ENCODE data around the gene VEPH1. TPM values are rescaled to one million over a fixed set of nuclear protein-coding genes. Genes with fewer than 3 reads are reported as not detected.

VEPH1 gene
- total and polyA plus RNA-seq, 2 experiments from 2014 or later, result 36.8 to 44.0 TPM

- H3K4me3 ChIP-seq, result no peak overlapping the region
- H2AFZ ChIP-seq, result no peak overlapping the region
- no peak overlapping the region for H3K27ac ChIP-seq
- in situ Hi-C loops (cut with MboI), result no loop called here
- no peaks in the 10 kb centered on the region for H3K9me3 ChIP-seq (ENCODE audit: low read depth)
- no peaks in the 10 kb centered on the region for H3K4me1 ChIP-seq (ENCODE audit: insufficient read depth)
- no peaks in the 10 kb centered on the region for H3K27me3 ChIP-seq (replicated peaks; ENCODE audit: insufficient read depth)
- no peak overlapping the region for H3K4me2 ChIP-seq (ENCODE audit: unreplicated experiment)
- no peak overlapping the region for H3K9ac ChIP-seq
- WGBS, 2 experiments (ENCODE audit: low coverage in 1 of 2, low lambda C conversion rate in 2 of 2, missing lambda C conversion rate in 2 of 2), result 26 to 31% methylated on average over 1 of the region's 1 CpG
- no peak for DNase-seq
- no peaks in the 10 kb centered on the region for H3K79me2 ChIP-seq (ENCODE audit: insufficient read depth)
- H3K36me3 ChIP-seq (ENCODE audit: low read depth), result no peaks in the 10 kb centered on the region
- TF ChIP-seq EZH2 (IDR thresholded peaks at IDR 0.05; ENCODE audit: insufficient read depth, poor library complexity, severe bottlenecking) (no peak), EZH2phosphoT487 (IDR thresholded peaks at IDR 0.05; ENCODE audit: insufficient read depth, low read depth) (no peak)
- no peaks in the 10 kb centered on the region for H3F3A ChIP-seq (ENCODE audit: insufficient read depth)
- H3K9me2 ChIP-seq (ENCODE audit: insufficient read depth), result no peaks in the 10 kb centered on the region
- no peaks in the 10 kb centered on the region for H4K20me1 ChIP-seq (ENCODE audit: insufficient read depth)
Measured at GRCh38 chr3:157453824-157454223, 49.4 kb downstream of the VEPH1 start.

- H3K4me2 ChIP-seq (ENCODE audit: unreplicated experiment), result no peak overlapping the region
- no peaks in the 10 kb centered on the region for H3K36me3 ChIP-seq (ENCODE audit: low read depth)
- no peak overlapping the region for H3K27ac ChIP-seq
- 69 to 77% methylated on average over 3 of the region's 3 CpGs for WGBS, 2 experiments (ENCODE audit: low coverage in 1 of 2, low lambda C conversion rate in 2 of 2, missing lambda C conversion rate in 2 of 2)
- no peak overlapping the region for H3K4me3 ChIP-seq
- no peaks in the 10 kb centered on the region for H3K27me3 ChIP-seq (replicated peaks; ENCODE audit: insufficient read depth)
- peaks cover 6% of the 10 kb centered on the region; the same call in 1 of the 2 replicates for H3K4me1 ChIP-seq (ENCODE audit: insufficient read depth)
- H3K9ac ChIP-seq, result no peak overlapping the region
- no peak for DNase-seq
- no peak overlapping the region for H2AFZ ChIP-seq
- H3K79me2 ChIP-seq (ENCODE audit: insufficient read depth), result no peaks in the 10 kb centered on the region
- in situ Hi-C loops (cut with MboI), result no loop called here
- no peaks in the 10 kb centered on the region for H3K9me2 ChIP-seq (ENCODE audit: insufficient read depth)
- peaks cover 15% of the 10 kb centered on the region for H3F3A ChIP-seq (ENCODE audit: insufficient read depth)
- no peaks in the 10 kb centered on the region for H3K9me3 ChIP-seq (ENCODE audit: low read depth)
- no peaks in the 10 kb centered on the region for H4K20me1 ChIP-seq (ENCODE audit: insufficient read depth)
- TF ChIP-seq EZH2phosphoT487 (IDR thresholded peaks at IDR 0.05; ENCODE audit: insufficient read depth, low read depth), result no peak
- TF ChIP-seq EZH2 (IDR thresholded peaks at IDR 0.05; ENCODE audit: insufficient read depth, poor library complexity, severe bottlenecking), result no peak
Measured at GRCh38 chr3:157452097-157452496, 51.1 kb downstream of the VEPH1 start.

- H3F3A ChIP-seq (ENCODE audit: insufficient read depth), result peaks cover 54% of the 10 kb centered on the region
- no peak overlapping the region for H3K4me2 ChIP-seq (ENCODE audit: unreplicated experiment)
- DNase-seq, result peak; percentile 78
- no peak overlapping the region for H3K4me3 ChIP-seq
- H3K4me1 ChIP-seq (ENCODE audit: insufficient read depth), result peaks cover 48% of the 10 kb centered on the region
- WGBS, 2 experiments (ENCODE audit: low coverage in 1 of 2, low lambda C conversion rate in 2 of 2, missing lambda C conversion rate in 2 of 2), result 42 to 43% methylated on average over 3 of the region's 3 CpGs
- H3K9ac ChIP-seq, result no peak overlapping the region
- no peaks in the 10 kb centered on the region for H3K9me3 ChIP-seq (ENCODE audit: low read depth)
- H2AFZ ChIP-seq, result no peak overlapping the region
- H3K79me2 ChIP-seq (ENCODE audit: insufficient read depth), result no peaks in the 10 kb centered on the region
- no peak for TF ChIP-seq EZH2 (IDR thresholded peaks at IDR 0.05; ENCODE audit: insufficient read depth, poor library complexity, severe bottlenecking)
- TF ChIP-seq EZH2phosphoT487 (IDR thresholded peaks at IDR 0.05; ENCODE audit: insufficient read depth, low read depth), result no peak
- H3K27me3 ChIP-seq (replicated peaks; ENCODE audit: insufficient read depth), result no peaks in the 10 kb centered on the region
- H4K20me1 ChIP-seq (ENCODE audit: insufficient read depth), result no peaks in the 10 kb centered on the region
- peak overlapping the region; percentile 18 for H3K27ac ChIP-seq
- H3K36me3 ChIP-seq (ENCODE audit: low read depth), result peaks cover 12% of the 10 kb centered on the region
- H3K9me2 ChIP-seq (ENCODE audit: insufficient read depth), result no peaks in the 10 kb centered on the region
- in situ Hi-C loops (cut with MboI), result no loop called here
Measured at GRCh38 chr3:157447026-157447694, 56.1 kb downstream of the VEPH1 start.

GRCh38 chr3:157445857-157446256 is 57.4 kb downstream of the VEPH1 start:
- Histone ChIP-seq H3K27ac (no peak overlapping the region), H3K9me2 (ENCODE audit: insufficient read depth) (no peaks in the 10 kb centered on the region), H3K4me3 (no peak overlapping the region), H3K9ac (no peak overlapping the region), H3K36me3 (ENCODE audit: low read depth) (peaks cover 18% of the 10 kb centered on the region), H3F3A (ENCODE audit: insufficient read depth) (peaks cover 67% of the 10 kb centered on the region), H3K79me2 (ENCODE audit: insufficient read depth) (peaks cover 10% of the 10 kb centered on the region; the same call in 1 of the 2 replicates), H4K20me1 (ENCODE audit: insufficient read depth) (no peaks in the 10 kb centered on the region), H3K4me2 (ENCODE audit: unreplicated experiment) (no peak overlapping the region), H3K9me3 (ENCODE audit: low read depth) (no peaks in the 10 kb centered on the region), H2AFZ (no peak overlapping the region), H3K27me3 (replicated peaks; ENCODE audit: insufficient read depth) (no peaks in the 10 kb centered on the region), H3K4me1 (ENCODE audit: insufficient read depth) (peaks cover 60% of the 10 kb centered on the region)
- TF ChIP-seq EZH2phosphoT487 (IDR thresholded peaks at IDR 0.05; ENCODE audit: insufficient read depth, low read depth) (no peak), EZH2 (IDR thresholded peaks at IDR 0.05; ENCODE audit: insufficient read depth, poor library complexity, severe bottlenecking) (no peak)
- WGBS, 2 experiments (ENCODE audit: low coverage in 1 of 2, low lambda C conversion rate in 2 of 2, missing lambda C conversion rate in 2 of 2), result 93 to 100% methylated on average over 1 of the region's 1 CpG
- DNase-seq, result peak; percentile 80
- in situ Hi-C loops (cut with MboI), result no loop called here

Data from GM23248 (cell line).